GM12892 (cell line): ENCODE measurements around the gene DISP3.

ENCODE experiments used
- DNase-seq: peaks from one replicate; pipeline ENCODE4 v3.0.0; 2011; ENCODE audit not compliant: insufficient read length
- FAIRE-seq: peaks from 2 replicates; lab custom pipeline; 2011; peaks lifted over from hg19 to GRCh38; lab: Jason Lieb, UNC
- POLR2A ChIP-seq: IDR thresholded peaks from 2 replicates; pipeline ENCODE4 v1.6.1; 2011; ENCODE audit warnings: low read depth, low read length, control low read depth
- POLR2AphosphoS5 ChIP-seq: IDR thresholded peaks from 2 replicates; pipeline ENCODE4 v1.6.1; 2011; ENCODE audit warnings: low read depth, low read length, control low read depth
- TAF1 ChIP-seq: IDR thresholded peaks from 2 replicates; pipeline ENCODE4 v1.6.1; 2011; ENCODE audit warnings: low read depth, mild to moderate bottlenecking, control low read depth, low read length, borderline replicate concordance

DISP3 gene

GRCh38 chr1:11493972-11494655 is 15.2 kb downstream of the DISP3 start:
- FAIRE-seq (no peak), DNase-seq (no peak)
- no peak for TF ChIP-seq POLR2A
- no peak for TF ChIP-seq TAF1
- TF ChIP-seq POLR2AphosphoS5: no peak

- no peak for DNase-seq
- TF ChIP-seq TAF1: no peak
- no peak for TF ChIP-seq POLR2A
- no peak for TF ChIP-seq POLR2AphosphoS5
- FAIRE-seq: no peak
These were observed 15.8 kb downstream of the DISP3 start for GRCh38 chr1:11494771-11495170.

DNA sequence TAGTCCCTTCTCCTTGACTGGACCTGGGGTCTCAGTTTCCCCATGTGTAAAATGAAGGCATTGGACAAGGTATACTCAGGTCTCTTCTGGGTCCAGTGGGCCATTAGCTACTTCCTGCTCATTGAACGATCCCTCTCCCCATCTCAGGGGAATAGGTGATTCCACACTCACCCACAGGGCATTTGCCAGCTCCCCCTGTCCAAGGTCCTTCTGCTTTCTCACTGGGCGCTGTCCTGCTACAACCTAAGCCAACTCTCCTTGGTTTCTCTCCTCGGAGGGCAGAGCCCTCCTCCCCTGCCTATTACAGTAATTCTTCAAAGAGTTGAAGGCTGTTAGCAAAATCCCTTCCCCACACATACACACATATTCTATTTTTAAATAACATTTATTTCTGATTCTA is 16.6 kb downstream of the DISP3 start:
- FAIRE-seq (no peak), DNase-seq (no peak)
- TF ChIP-seq POLR2AphosphoS5: no peak
- no peak for TF ChIP-seq POLR2A
- no peak for TF ChIP-seq TAF1

GRCh38 chr1:11496551-11497080 is 17.7 kb downstream of the DISP3 start:
- TF ChIP-seq POLR2A (no peak), TAF1 (no peak), POLR2AphosphoS5 (no peak)
- no peak for DNase-seq
- no peak for FAIRE-seq

DNA sequence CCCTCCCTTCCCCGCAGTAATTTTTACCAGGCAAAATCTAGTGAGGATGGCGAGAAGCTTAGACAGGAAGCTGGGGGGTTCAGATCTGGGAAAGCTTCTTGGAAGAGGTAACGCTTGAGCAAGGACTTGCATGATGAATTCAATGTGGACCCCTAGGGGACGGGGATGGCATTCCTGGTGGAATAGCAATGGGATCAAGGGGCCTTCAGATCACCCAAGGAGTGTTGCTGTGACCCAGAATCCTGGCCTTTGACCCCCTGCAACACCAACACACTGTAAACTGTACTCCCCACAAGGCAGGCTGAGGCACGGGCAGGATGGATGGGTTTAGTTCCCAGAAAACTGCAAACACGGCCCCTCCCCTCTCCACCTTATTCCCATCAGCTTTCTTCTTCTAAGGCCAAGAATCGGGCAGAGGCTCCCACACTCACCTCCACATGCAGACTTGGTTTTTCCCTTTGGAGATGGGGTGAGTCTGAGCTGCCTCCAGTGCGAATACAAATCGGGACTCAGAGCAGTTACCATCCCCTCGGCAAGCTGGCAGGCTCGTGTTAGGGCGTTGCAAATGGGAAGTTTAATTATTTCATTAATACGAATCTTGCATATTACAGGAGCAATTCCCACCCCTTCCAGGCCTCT is 20.1 kb downstream of the DISP3 start:
- TF ChIP-seq TAF1 (no peak), POLR2A (no peak), POLR2AphosphoS5 (no peak)
- FAIRE-seq (no peak), DNase-seq (no peak)

DNA sequence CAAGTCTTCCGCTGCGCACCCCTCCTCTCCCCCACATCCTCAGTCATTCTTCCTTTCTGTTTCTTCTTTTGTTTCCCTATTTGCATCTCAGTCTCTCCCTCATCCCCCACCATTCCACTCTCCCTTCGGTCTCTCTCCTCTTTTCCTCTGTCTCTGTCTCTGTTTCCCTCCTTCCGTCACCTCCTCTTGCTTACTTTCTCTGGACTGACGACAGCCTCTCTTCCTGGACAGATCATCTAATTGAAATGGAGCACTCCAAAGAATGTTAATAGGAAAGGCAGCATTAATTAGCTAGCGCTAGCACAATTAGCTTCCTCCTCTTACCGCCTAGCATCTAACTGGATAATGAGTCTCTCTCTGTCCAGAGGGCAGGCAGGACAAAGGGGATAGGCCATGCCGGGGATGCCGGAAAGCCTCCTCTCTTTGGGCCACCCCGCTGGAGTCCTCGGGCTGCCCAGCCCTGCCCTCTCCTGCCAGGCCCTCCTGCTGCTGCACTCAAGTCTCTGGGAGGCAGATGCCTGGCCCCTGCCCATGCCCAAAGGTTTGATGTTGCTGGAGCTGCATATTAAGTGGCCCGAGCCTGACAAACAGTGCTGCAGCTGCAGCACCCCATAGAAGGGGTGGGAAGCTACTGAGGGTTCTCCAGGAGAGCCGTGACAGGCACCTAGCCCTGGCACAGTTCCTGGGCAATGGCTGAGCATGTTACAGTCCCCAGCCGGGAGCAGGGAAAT is 20.8 kb downstream of the DISP3 start:
- FAIRE-seq: no peak
- DNase-seq: no peak
- TF ChIP-seq POLR2A: no peak
- TF ChIP-seq POLR2AphosphoS5: no peak
- no peak for TF ChIP-seq TAF1

GRCh38 chr1:11500881-11501280 is 21.9 kb downstream of the DISP3 start:
- FAIRE-seq (no peak), DNase-seq (no peak)
- TF ChIP-seq POLR2AphosphoS5 (no peak), TAF1 (no peak), POLR2A (no peak)

- FAIRE-seq: no peak
- TF ChIP-seq POLR2AphosphoS5 (no peak), POLR2A (no peak)
- no peak for DNase-seq
These were observed 22.5 kb downstream of the DISP3 start for GRCh38 chr1:11501491-11501897.

- DNase-seq: no peak
- TF ChIP-seq POLR2AphosphoS5 (no peak), TAF1 (no peak), POLR2A (no peak)
- no peak for FAIRE-seq
These were observed 23.0 kb downstream of the DISP3 start for GRCh38 chr1:11501906-11502485.

DNA sequence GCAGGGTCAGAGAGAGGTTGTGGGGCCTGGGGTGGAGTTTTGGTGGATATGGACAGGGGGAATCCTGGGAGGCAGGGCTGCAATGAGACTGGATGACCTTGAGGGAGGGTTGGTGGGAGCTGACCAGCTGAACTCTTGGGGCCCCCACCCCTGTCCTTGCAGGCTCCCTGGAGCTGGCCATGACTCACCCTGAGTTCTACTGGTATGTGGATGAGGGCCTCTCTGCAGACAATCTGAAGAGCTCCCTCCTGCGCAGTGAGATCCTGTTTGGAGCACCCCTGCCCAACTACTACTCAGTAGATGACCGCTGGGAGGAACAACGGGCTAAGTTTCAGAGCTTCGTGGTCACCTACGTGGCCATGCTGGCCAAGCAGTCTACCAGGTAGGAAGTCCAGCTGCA is 23.6 kb downstream of the DISP3 start:
- no peak for FAIRE-seq
- TF ChIP-seq TAF1 (no peak), POLR2AphosphoS5 (no peak), POLR2A (no peak)
- DNase-seq: no peak

DNA sequence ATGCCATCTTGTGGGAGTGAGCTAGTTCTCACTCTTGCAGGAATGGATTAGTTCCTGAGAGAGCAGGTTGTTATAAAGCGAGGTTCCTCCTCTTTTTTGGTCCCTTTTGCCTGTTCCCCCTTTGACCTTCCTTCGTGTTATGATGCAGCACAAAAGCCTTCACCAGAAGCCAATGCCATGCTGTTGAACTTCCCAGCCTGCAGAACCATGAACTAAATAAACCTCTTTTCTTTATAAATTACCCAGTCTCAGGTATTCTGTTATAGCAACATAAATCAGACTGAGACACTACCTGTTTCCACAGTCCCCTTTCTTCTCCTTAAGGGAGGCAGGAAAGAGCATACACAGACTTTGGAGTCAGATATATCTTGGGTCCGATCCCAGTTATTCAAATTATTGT is 25.6 kb downstream of the DISP3 start:
- DNase-seq: no peak
- FAIRE-seq: no peak
- no peak for TF ChIP-seq POLR2A
- no peak for TF ChIP-seq TAF1
- no peak for TF ChIP-seq POLR2AphosphoS5

DNA sequence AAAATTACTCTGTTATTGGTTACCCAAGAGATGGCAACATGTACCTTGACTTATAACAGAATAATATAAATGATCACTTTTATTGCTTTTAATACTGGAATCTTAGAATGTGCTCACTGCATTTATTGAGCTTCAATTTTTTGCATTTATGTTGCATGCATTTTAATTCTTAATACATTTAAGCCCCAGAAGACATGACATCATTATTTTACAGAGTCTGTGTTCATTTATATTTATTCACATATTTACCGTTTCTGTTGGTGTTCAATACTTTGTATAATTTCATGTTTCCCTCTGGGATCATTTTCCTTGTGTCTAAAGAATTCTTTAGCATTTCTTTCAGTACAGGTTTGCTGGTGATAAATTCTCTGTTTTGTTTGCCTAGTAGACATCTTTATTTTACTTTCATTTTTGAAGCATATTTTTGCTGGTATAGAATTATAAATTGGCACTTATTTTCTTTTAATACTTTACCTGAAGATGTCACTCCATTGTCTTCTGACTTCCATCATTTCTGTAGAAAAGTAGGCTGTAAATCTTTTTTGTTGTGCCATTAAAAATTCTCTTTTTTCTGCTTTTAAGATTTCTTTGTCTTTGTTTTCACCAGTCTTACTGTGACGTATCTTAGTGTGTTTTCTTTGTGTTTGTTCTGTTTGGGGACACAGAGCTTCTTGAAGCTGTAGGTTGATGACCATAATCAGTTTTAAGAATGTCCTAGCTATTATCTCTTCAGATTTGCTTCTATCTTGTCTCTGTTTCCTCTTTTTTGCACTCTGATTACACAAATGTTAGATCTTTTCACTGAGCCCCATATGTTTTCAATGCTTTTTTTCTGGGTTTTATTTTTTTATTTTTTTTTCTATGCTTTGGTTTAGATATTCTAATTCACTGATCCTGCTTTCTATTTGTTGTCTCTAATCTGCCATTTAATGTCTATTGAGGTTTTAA is 26.9 kb downstream of the DISP3 start:
- TF ChIP-seq POLR2A: no peak
- TF ChIP-seq TAF1: no peak
- TF ChIP-seq POLR2AphosphoS5: no peak
- FAIRE-seq: no peak

More for the DNA sequence above, 26.9 kb downstream of the DISP3 start:
- no peak for DNase-seq
